Astrocyte of the spinal cord (primary cell): ENCODE data around the gene C4orf50.

ENCODE experiments used
- DNase-seq: peaks from one replicate; pipeline ENCODE4 v3.0.0; 2011; ENCODE audit warnings: low read depth, low spot score
- H3K4me3 ChIP-seq: 2 replicates; pipeline ENCODE4 v1.5.1; 2011; ENCODE audit warnings: low read depth, mild to moderate bottlenecking, low read length, moderate library complexity
- in situ Hi-C: cut with HindIII; loops from 2 replicates; pipeline ENCODE4 v1.10.0; 2017; ENCODE audit warnings: low sequenced_read_pairs
- TF ChIP-seq, protein P1 (sequence below): IDR thresholded peaks from 2 replicates; pipeline ENCODE4 v1.5.1; 2012; ENCODE audit warnings: low read depth, mild to moderate bottlenecking, low read length, inconsistent platforms

Gene C4orf50

DNA sequence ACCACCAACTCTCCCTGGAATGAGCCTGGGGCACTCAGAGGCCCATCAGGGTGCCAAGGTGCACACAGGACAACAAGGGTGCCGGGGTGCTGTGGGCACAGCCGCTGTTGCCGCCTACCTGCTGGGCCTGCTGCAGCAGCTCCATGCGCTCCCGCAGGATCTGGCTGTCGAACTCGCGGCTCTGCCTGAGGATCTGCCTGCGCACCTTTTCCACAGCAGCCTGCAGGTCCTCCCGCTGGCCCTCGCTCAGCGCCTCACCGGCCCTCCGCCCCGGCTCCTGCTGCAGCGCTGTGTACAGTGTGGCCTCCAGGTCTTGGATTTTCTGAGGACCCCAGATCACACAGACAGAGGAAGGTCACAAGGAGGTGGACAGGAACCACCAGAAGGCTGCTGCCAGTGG lies 17.6 kb upstream of the C4orf50 start:
- no peak overlapping the region for H3K4me3 ChIP-seq
- in situ Hi-C loops: no loop called here
- TF ChIP-seq, protein P1, sequence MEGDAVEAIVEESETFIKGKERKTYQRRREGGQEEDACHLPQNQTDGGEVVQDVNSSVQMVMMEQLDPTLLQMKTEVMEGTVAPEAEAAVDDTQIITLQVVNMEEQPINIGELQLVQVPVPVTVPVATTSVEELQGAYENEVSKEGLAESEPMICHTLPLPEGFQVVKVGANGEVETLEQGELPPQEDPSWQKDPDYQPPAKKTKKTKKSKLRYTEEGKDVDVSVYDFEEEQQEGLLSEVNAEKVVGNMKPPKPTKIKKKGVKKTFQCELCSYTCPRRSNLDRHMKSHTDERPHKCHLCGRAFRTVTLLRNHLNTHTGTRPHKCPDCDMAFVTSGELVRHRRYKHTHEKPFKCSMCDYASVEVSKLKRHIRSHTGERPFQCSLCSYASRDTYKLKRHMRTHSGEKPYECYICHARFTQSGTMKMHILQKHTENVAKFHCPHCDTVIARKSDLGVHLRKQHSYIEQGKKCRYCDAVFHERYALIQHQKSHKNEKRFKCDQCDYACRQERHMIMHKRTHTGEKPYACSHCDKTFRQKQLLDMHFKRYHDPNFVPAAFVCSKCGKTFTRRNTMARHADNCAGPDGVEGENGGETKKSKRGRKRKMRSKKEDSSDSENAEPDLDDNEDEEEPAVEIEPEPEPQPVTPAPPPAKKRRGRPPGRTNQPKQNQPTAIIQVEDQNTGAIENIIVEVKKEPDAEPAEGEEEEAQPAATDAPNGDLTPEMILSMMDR: no peak
- no peak for DNase-seq

DNA sequence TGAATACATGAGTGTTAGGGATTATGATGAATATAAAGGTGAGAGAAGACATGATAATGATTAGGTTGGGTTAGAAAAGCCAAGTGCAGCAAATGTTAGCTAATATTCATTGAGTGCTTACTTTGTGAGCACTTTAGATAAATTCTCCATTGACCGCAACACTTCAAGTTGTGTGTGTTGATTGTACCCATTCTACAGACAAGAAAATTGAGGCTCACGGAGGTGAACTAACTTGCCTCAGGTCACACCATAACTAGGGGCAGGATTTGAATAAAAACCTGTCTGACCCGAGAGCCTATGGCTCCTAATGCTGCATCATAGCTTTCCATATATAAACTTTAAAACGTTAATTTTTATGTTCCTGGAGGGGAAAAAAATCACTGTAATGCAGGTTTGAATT lies 15.2 kb upstream of the C4orf50 start:
- in situ Hi-C loops: no loop called here
- no peak overlapping the region for H3K4me3 ChIP-seq
- DNase-seq: no peak

DNA sequence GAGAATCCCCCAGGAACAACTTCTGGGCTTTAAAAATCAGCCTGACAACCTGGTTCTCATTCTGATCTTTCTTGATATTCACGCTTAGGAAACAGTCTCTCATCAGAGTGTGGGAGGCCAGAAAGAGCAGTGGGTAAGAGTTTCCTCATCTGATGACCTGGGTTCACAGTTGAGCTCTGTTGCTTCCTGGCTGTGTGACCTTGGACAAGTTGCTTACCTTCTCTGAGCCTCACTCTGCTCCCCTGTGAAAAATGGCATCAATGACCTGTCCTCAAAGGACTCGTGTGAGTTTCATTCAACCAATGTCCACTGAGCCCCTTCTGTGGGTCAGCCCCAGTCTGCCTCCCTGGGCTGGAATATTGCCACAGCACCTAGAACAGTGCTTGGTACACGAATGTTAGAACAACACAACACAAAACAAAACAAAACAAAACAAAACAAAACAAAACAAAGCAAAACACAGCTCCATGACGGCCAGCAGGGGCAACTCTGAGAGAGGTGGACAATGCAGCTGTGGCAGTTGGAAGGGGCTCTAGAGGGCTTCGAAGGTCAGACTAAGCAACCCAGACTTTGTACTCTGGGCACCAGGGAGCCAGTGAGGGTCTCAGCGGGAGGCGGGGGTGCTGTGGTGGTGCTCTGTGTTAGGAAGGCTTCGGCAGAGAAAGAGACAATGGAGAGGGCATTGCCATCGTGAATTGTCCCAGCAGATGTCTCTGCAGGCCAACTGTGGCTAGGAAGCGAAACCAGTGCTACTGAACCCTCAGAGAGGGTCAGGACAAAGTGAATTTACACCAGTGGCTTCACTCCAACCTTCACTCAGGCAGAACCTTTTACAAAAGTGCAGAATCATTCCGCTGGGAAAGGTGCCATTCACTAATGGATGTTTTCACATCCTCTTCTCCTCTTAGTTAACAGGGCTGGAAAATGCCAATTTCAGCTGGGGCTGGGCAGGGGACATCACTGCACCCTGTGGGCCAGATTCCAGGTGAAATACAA lies 14.3 kb upstream of the C4orf50 start:
- no peak for DNase-seq
- TF ChIP-seq, protein P1: no peak
- no peak overlapping the region for H3K4me3 ChIP-seq
- in situ Hi-C loops: no loop called here

More for the DNA sequence above, 15.2 kb upstream of the C4orf50 start:
- TF ChIP-seq, protein P1: no peak

DNA sequence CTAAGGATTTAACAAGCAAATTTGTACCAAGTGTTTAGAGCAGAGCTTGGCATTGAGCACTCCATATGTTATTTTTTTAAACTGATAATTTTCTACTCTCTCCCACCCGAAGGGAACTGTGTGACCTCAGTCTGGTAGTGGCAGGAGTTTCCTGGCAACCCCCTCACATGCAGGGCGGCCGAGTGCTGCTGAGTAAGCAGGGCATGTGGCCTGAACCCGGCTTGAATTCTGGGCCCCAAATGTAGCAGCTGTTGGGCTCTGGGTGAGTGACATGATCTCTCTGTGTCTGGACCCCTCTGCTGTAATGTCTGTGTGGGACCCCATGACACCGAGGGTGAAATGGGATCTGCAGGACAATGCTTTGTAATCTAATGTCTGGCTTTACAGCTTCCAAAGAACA lies 13.6 kb upstream of the C4orf50 start:
- H3K4me3 ChIP-seq: no peak overlapping the region
- DNase-seq: no peak
- TF ChIP-seq, protein P1: no peak
- in situ Hi-C loops: no loop called here

DNA sequence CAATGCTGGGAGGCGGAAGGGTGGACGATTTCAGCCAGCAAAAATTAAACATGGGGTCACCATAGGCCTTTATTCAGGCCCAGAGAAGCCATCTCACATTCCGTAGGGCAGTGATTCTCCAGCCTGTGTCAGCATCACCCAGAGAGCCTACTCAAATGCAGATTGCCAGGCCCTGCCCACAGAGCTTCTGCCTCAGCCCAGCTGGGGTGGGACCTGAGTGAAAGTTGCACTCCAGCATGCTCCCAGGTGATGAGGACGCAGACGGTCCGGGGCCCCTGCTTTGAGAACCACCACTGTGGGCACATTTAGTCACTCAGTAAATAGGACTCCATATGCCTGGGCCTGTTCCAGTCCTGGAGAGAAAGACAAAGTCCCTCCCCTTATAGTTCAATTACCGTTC lies 12.4 kb upstream of the C4orf50 start:
- H3K4me3 ChIP-seq: no peak overlapping the region
- DNase-seq: no peak
- in situ Hi-C loops: no loop called here
- TF ChIP-seq, protein P1: no peak

DNA sequence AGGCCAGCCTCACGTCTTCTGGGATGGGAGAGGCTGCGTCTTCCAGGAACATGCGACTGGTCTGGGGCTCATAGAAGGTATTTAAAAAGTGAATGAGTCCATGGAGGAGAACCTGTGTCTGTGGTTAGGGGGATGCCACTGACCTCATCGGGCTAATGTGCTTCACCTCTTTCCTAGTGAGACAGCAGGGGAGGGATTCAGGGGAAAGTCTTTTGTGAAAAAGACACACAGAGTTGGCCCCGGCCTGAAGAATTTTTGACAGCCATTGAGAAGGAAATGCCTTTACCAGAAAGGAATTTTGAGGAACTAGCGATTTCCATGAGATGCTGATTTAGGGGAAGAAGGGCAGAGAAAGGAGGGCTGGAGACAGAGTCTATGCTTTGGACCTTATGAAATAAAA lies 11.0 kb upstream of the C4orf50 start:
- no peak overlapping the region for H3K4me3 ChIP-seq
- in situ Hi-C loops: no loop called here
- TF ChIP-seq, protein P1: no peak
- DNase-seq: no peak
